K562 (cell line): ENCODE results near the gene C6orf89. TPM values are rescaled to one million over a fixed set of nuclear protein-coding genes. Genes with fewer than 3 reads are reported as not detected.

Experiments
- BCOR ChIP-seq: fragments of 450-650 bp; IDR thresholded peaks from 2 replicates; pipeline ENCODE4 v1.6.1; 2016
- CBFA2T2 ChIP-seq: fragments of 450-650 bp; conservative IDR thresholded peaks from 2 replicates; pipeline ENCODE4 v1.6.1; 2017; ENCODE audit warnings: mild to moderate bottlenecking
- CHD4 ChIP-seq: fragments of 200-600 bp; sonication (generic); IDR thresholded peaks from 3 replicates; pipeline ENCODE4 v1.6.1; 2012; ENCODE audit warnings: low read depth, mild to moderate bottlenecking, mixed read lengths, low read length, inconsistent platforms; ENCODE audit not compliant: insufficient read depth, insufficient replicate concordance, poor library complexity, severe bottlenecking
- DNMT1 ChIP-seq: fragments of 450-650 bp; IDR thresholded peaks from 2 replicates; pipeline ENCODE4 v1.6.1; 2016; ENCODE audit warnings: antibody characterized with exemption, mild to moderate bottlenecking
- DPF2 ChIP-seq: fragments of 450-650 bp; IDR thresholded peaks from 2 replicates; pipeline ENCODE4 v1.6.1; 2016
- EGR1 ChIP-seq: fragments of 450-650 bp; conservative IDR thresholded peaks from 2 replicates; pipeline ENCODE4 v1.6.1; 2017; ENCODE audit warnings: mild to moderate bottlenecking
- ELK3 ChIP-seq: fragments of 450-650 bp; formaldehyde crosslinking; IDR thresholded peaks from 2 replicates; pipeline ENCODE4 v1.4.0; 2020; ENCODE audit warnings: mild to moderate bottlenecking
- FOXP1 ChIP-seq: sonication (generic); formaldehyde crosslinking; IDR thresholded peaks from 2 replicates; pipeline ENCODE4 v1.8.0; 2022; ENCODE audit warnings: mild to moderate bottlenecking, missing genetic modification reagents
- HDGF ChIP-seq: fragments of 450-650 bp; IDR thresholded peaks from 2 replicates; pipeline ENCODE4 v1.6.1; 2016
- KLF1 ChIP-seq: fragments of 450-650 bp; IDR thresholded peaks from 2 replicates; pipeline ENCODE4 v1.6.1; 2016; ENCODE audit warnings: missing genetic modification characterization, missing compliant biosample characterization
- MCM2 ChIP-seq: fragments of 450-650 bp; IDR thresholded peaks from 2 replicates; pipeline ENCODE4 v1.6.1; 2017; ENCODE audit warnings: low read depth, mild to moderate bottlenecking
- NFRKB ChIP-seq: fragments of 450-650 bp; IDR thresholded peaks from 2 replicates; pipeline ENCODE4 v1.6.1; 2016; ENCODE audit warnings: low read depth
- PTBP1 ChIP-seq: fragments of 200-400 bp; formaldehyde crosslinking; IDR thresholded peaks from 2 replicates; pipeline ENCODE4 v1.6.1; 2017; ENCODE audit warnings: low read depth, low read length
- RBM25 ChIP-seq: fragments of 200-400 bp; formaldehyde crosslinking; IDR thresholded peaks from 2 replicates; pipeline ENCODE4 v1.6.1; 2018; ENCODE audit warnings: low read length, low read depth, moderate library complexity; ENCODE audit not compliant: severe bottlenecking
- RFX5 ChIP-seq: IDR thresholded peaks from 2 replicates; pipeline ENCODE4 v1.6.1; 2011; ENCODE audit warnings: low read depth, mild to moderate bottlenecking, improper control_type of control experiment, low read length
- SMARCA5 ChIP-seq: fragments of 450-650 bp; IDR thresholded peaks from 2 replicates; pipeline ENCODE4 v1.6.1; 2016
- TEAD2 ChIP-seq: fragments of 450-650 bp; IDR thresholded peaks from 2 replicates; pipeline ENCODE4 v1.6.1; 2016; ENCODE audit warnings: missing genetic modification characterization, control low read depth, missing compliant biosample characterization
- XRCC4 ChIP-seq: IDR thresholded peaks from one replicate; pipeline ENCODE4 v1.6.1; 2011; ENCODE audit not compliant: insufficient read depth, insufficient read length; ENCODE audit errors: extremely low read depth
- ZFP30 ChIP-seq: fragments of 250-450 bp; sonication (Bioruptor Pico); IDR thresholded peaks from 2 replicates; pipeline ENCODE4 v1.8.0; 2022; ENCODE audit warnings: moderate library complexity, mild to moderate bottlenecking, inconsistent platforms, borderline replicate concordance
- ZFP36 ChIP-seq: fragments of 150-350 bp; IDR thresholded peaks from 2 replicates; pipeline ENCODE4 v1.6.1; 2018; ENCODE audit warnings: low read length, low read depth; ENCODE audit not compliant: partially characterized antibody
- ZNF143 ChIP-seq: sonication (generic); formaldehyde crosslinking; IDR thresholded peaks from 2 replicates; pipeline ENCODE4 v1.9.0; 2022; ENCODE audit warnings: mild to moderate bottlenecking, missing genetic modification reagents
- ZNF586 ChIP-seq: fragments of 450-650 bp; formaldehyde crosslinking; conservative IDR thresholded peaks from 2 replicates; pipeline ENCODE4 v1.4.0; 2020; ENCODE audit warnings: mild to moderate bottlenecking, moderate library complexity
- ZNF764 ChIP-seq: fragments of 250-450 bp; sonication (Bioruptor Pico); IDR thresholded peaks from 2 replicates; pipeline ENCODE4 v1.4.0; 2020; ENCODE audit warnings: low read depth, mild to moderate bottlenecking, moderate library complexity
- ZSCAN32 ChIP-seq: fragments of 450-650 bp; formaldehyde crosslinking; IDR thresholded peaks from 2 replicates; pipeline ENCODE4 v1.4.0; 2020; ENCODE audit warnings: mild to moderate bottlenecking, moderate library complexity
- polyA plus RNA-seq, 8 experiments: library from polyadenylated mRNA; depleted of rRNA in 4 of 8; stranded (reverse) in 5 of 8; unstranded in 3 of 8; fragments of >200 nt; fragmentation: Nextera tagmentation in 2 of 8; fragmentation: Illumina TruSeq in 1 of 8; extraction: Ambion mirVana in 2 of 8; extraction: Trizol in 1 of 8; gene quantifications; 2 replicates each; pipeline versions ENCODE4 v1.2.1 to v1.2.3, GENCODE V29; 2011 to 2014; ENCODE audit warnings: inconsistent platforms in 1 of 8, missing spikeins in 1 of 8
- total RNA-seq, 7 experiments: library from RNA; depleted of rRNA in 6 of 7; stranded (reverse); fragments of >200 nt in 6 of 7; fragmentation: Illumina TruSeq in 2 of 7; extraction: Trizol in 2 of 7; gene quantifications; 2 replicates each; pipeline versions ENCODE4 v1.2.1 to v1.2.3, GENCODE V29; 2011 to 2021; ENCODE audit warnings: low replicate concordance in 1 of 7
- TF ChIP-seq, protein P1 (sequence below): sonication (generic); formaldehyde crosslinking; IDR thresholded peaks from 2 replicates; pipeline ENCODE4 v1.8.1; 2023; ENCODE audit warnings: mild to moderate bottlenecking, missing genetic modification reagents, moderate library complexity
- TF ChIP-seq, protein P2 (sequence below): sonication (generic); formaldehyde crosslinking; IDR thresholded peaks from 2 replicates; pipeline ENCODE4 v1.8.0; 2022; ENCODE audit warnings: missing genetic modification reagents, mild to moderate bottlenecking, borderline replicate concordance

C6orf89 gene
- total and polyA plus RNA-seq, 9 of the 15 experiments (the other 6 are each of a cell fraction or from before 2014, with no cell fraction given) = 35.2 to 111 (median 58.5) TPM

GRCh38 chr6:36841756-36842155, 44.0 kb upstream of the C6orf89 start (continued):
- no peak for TF ChIP-seq CHD4
- TF ChIP-seq SMARCA5 = peak; percentile 65; the same call in 1 of the 2 replicates
- no peak for TF ChIP-seq MCM2
- TF ChIP-seq FOXP1 (CRISPR knock-in tag) = no peak
- no peak for TF ChIP-seq DNMT1
- TF ChIP-seq, protein P1, sequence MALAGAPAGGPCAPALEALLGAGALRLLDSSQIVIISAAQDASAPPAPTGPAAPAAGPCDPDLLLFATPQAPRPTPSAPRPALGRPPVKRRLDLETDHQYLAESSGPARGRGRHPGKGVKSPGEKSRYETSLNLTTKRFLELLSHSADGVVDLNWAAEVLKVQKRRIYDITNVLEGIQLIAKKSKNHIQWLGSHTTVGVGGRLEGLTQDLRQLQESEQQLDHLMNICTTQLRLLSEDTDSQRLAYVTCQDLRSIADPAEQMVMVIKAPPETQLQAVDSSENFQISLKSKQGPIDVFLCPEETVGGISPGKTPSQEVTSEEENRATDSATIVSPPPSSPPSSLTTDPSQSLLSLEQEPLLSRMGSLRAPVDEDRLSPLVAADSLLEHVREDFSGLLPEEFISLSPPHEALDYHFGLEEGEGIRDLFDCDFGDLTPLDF = no peak
- TF ChIP-seq ZFP36 = peak; percentile 78
- TF ChIP-seq RFX5 = no peak
- no peak for TF ChIP-seq CBFA2T2
- no peak for TF ChIP-seq ZNF586 (CRISPR knock-in tag)
- TF ChIP-seq NFRKB = no peak
- peak; percentile 81 for TF ChIP-seq RBM25
- no peak for TF ChIP-seq ELK3
- no peak for TF ChIP-seq KLF1 (tag)
- TF ChIP-seq DPF2 = no peak
- TF ChIP-seq TEAD2 (tag) = no peak
- no peak for TF ChIP-seq HDGF
- TF ChIP-seq ZFP30 (CRISPR knock-in tag) = no peak
- TF ChIP-seq ZNF764 = no peak
- no peak for TF ChIP-seq ZSCAN32
- TF ChIP-seq ZNF143 (CRISPR knock-in tag) = no peak
- TF ChIP-seq EGR1 = no peak
- TF ChIP-seq, protein P2, sequence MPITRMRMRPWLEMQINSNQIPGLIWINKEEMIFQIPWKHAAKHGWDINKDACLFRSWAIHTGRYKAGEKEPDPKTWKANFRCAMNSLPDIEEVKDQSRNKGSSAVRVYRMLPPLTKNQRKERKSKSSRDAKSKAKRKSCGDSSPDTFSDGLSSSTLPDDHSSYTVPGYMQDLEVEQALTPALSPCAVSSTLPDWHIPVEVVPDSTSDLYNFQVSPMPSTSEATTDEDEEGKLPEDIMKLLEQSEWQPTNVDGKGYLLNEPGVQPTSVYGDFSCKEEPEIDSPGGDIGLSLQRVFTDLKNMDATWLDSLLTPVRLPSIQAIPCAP (CRISPR knock-in tag) = no peak
- 0 out of 2 replicates have a peak, but pooled peaks have one; percentile 61 for TF ChIP-seq PTBP1
- TF ChIP-seq BCOR = peak; percentile 86
- TF ChIP-seq XRCC4 = no peak
- TF ChIP-seq, all 486 proteins: peak for 6
